Measurements from ENCODE around the gene ATXN1L.

The ATXN1L gene

GRCh38 chr16:71883168-71883848 lies 37.5 kb downstream of the ATXN1L start:
- peaks cover 2% of the 10 kb centered on the region for H3K36me3 ChIP-seq (ENCODE audit: control insufficient read depth, insufficient read depth, low read length)
- H3K9ac ChIP-seq (ENCODE audit: low read length) = peak overlapping the region; percentile 16
- H3K27me3 ChIP-seq (ENCODE audit: control insufficient read depth, insufficient read depth, low read length) = no peaks in the 10 kb centered on the region
- peaks cover 8% of the 10 kb centered on the region for H3K4me1 ChIP-seq (ENCODE audit: control insufficient read depth, insufficient read depth, low read length)
- peak overlapping the region; percentile 95 for H3K4me3 ChIP-seq (ENCODE audit: low read length)
- peak overlapping the region; percentile 89 for H3K27ac ChIP-seq (ENCODE audit: low read depth, low read length)

DNA sequence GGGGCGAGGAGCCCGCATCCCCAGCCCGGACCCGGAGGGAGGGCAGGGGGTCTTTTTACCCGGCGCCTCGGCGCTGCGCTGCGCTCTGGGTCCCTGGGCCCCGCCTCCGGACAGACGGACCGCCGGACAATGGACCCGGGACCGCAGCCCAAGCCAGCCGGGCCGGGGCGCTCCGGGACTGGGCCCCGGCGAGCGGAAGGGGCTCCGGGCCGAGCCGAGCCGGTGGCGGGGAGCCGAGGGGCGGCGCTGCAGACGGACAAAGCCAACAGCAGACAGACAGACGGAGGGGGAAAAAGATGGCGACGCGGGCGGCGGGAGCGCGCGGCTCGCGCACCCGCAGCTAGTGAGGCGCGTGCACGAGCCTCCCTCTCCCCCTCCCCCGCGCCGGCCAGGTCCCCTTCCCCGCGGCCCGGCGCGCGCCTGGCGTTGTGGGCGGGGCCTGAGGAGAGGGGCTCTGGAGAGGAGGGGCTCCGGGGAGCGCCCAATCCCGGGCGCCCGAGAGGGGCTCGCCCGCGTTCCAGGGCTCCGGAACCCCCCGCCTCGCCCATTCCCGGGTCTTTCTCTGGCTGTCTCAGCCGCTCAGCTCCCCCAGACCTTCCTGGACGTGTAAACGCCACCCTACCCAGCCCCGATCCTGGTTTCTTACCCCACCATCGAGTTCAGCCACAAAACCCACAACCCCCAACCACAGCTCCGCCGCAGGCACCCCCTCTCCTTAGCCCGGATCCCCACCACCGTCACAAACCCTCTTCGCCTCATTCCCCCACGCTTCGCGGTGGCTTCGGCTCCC lies 38.3 kb downstream of the ATXN1L start, which contains the start of gene ZNF821:
Gene ZNF821, minus strand, starts transcription at position 334 of the 790 bp plus-strand sequence. CDS start 4,236 bp downstream, outside the sequence.
- Histone ChIP-seq H3K27ac (ENCODE audit: low read depth, low read length) (peak within 1 kb of the TSS; percentile 89), H3K4me1 (ENCODE audit: control insufficient read depth, insufficient read depth, low read length) (peaks cover 8% of the 10 kb centered on the region), H3K27me3 (ENCODE audit: control insufficient read depth, insufficient read depth, low read length) (no peaks in the 10 kb centered on the region), H3K9ac (ENCODE audit: low read length) (peak within 1 kb of the TSS; percentile 81), H3K4me3 (ENCODE audit: low read length) (peak within 1 kb of the TSS; percentile 95), H3K36me3 (ENCODE audit: control insufficient read depth, insufficient read depth, low read length) (peaks cover 2% of the 10 kb centered on the region)

DNA sequence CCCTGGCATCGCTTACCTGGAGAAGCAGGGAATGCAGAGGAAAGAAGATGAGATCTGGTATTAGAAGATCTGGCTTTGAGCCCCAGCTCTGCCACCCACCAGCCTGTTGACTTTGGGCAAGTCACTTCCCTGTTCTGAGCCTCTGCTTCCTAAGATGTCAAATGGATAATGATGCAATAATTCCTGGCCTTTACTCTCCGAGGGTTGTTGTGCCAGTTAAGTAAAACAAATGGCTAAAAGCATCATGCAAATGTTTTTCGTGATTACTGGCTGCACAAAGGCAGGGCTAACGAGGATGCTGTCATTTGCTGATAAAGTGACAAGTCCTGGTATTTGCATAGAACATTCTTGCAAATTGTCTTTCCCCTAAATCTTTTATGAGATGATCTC lies 39.5 kb downstream of the ATXN1L start:
- no peaks in the 10 kb centered on the region for H3K27me3 ChIP-seq (ENCODE audit: control insufficient read depth, insufficient read depth, low read length)
- H3K4me3 ChIP-seq (ENCODE audit: low read length) = peak overlapping the region; percentile 95
- H3K4me1 ChIP-seq (ENCODE audit: control insufficient read depth, insufficient read depth, low read length) = peaks cover 8% of the 10 kb centered on the region
- H3K27ac ChIP-seq (ENCODE audit: low read depth, low read length) = no peak overlapping the region
- no peak overlapping the region for H3K9ac ChIP-seq (ENCODE audit: low read length)
- H3K36me3 ChIP-seq (ENCODE audit: control insufficient read depth, insufficient read depth, low read length) = no peaks in the 10 kb centered on the region

DNA sequence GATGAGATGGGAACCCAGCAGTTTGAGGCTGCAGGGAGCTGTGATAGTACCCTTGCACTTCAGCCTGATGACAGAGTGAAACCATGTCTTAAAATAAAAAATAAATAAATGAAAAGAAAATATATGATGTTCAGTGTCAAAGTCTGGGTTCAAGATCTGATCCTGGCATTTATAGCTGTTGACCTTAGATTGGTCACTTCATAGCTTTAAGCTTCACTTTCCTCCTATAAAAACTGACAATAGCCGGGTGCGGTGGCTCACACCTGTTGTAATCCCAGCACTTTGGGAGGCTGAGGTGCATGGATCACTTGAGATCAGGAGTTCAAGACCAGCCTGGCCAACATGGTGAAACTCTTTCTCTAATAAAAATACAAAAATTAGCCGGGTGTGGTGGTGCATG lies 43.4 kb downstream of the ATXN1L start:
- no peak overlapping the region for H3K27ac ChIP-seq (ENCODE audit: low read depth, low read length)
- H3K36me3 ChIP-seq (ENCODE audit: control insufficient read depth, insufficient read depth, low read length) = no peaks in the 10 kb centered on the region
- no peaks in the 10 kb centered on the region for H3K27me3 ChIP-seq (ENCODE audit: control insufficient read depth, insufficient read depth, low read length)
- H3K9ac ChIP-seq (ENCODE audit: low read length) = no peak overlapping the region
- no peaks in the 10 kb centered on the region for H3K4me1 ChIP-seq (ENCODE audit: control insufficient read depth, insufficient read depth, low read length)
- no peak overlapping the region for H3K4me3 ChIP-seq (ENCODE audit: low read length)

- H3K4me3 ChIP-seq (ENCODE audit: low read length) = peak overlapping the region; percentile 99
- H3K4me1 ChIP-seq (ENCODE audit: control insufficient read depth, insufficient read depth, low read length) = peaks cover 6% of the 10 kb centered on the region
- peak overlapping the region; percentile 97 for H3K9ac ChIP-seq (ENCODE audit: low read length)
- H3K36me3 ChIP-seq (ENCODE audit: control insufficient read depth, insufficient read depth, low read length) = no peaks in the 10 kb centered on the region
- no peaks in the 10 kb centered on the region for H3K27me3 ChIP-seq (ENCODE audit: control insufficient read depth, insufficient read depth, low read length)
- H3K27ac ChIP-seq (ENCODE audit: low read depth, low read length) = peak overlapping the region; percentile 98
Measured at GRCh38 chr16:71893888-71894228, 48.1 kb downstream of the ATXN1L start.

DNA sequence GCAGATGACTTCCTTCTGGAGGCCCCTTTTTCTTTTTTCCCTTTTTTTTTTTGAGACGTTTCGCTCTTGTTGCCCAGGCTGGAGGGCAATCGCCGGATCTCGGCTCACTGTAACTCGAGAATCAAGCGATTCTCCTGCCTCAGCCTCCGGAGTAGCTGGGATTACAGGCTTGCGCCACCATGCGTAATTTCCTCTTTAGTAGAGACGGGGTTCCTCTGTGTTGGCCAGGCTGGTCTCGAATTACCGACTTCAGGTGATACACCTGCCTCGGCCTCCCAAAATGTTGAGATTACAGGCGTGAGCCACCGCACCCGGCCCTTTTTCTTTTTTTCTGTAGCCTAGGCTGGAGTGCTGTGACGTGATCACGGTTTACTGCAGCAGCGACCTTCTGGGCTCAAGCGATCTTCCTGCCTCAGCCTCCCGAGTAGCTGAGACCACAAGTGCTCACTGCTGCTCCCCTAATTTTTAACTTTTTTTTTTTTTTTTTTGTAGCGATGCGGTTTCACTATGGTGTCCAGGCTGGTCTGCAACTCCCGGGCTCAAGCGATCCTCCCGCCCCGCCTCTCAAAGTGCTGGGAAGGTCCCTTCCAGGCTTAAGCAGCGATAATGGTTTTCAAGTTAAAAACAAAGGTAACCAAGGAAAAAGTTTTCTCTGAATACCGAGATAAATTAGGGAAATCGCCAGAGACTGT lies 48.6 kb downstream of the ATXN1L start:
- H3K4me1 ChIP-seq (ENCODE audit: control insufficient read depth, insufficient read depth, low read length) = peaks cover 6% of the 10 kb centered on the region
- H3K9ac ChIP-seq (ENCODE audit: low read length) = peak overlapping the region; percentile 97
- peak overlapping the region; percentile 99 for H3K4me3 ChIP-seq (ENCODE audit: low read length)
- peak overlapping the region; percentile 98 for H3K27ac ChIP-seq (ENCODE audit: low read depth, low read length)
- no peaks in the 10 kb centered on the region for H3K36me3 ChIP-seq (ENCODE audit: control insufficient read depth, insufficient read depth, low read length)
- H3K27me3 ChIP-seq (ENCODE audit: control insufficient read depth, insufficient read depth, low read length) = no peaks in the 10 kb centered on the region

- peak within 1 kb of the TSS; percentile 97 for H3K9ac ChIP-seq (ENCODE audit: low read length)
- no peaks in the 10 kb centered on the region for H3K27me3 ChIP-seq (ENCODE audit: control insufficient read depth, insufficient read depth, low read length)
- no peaks in the 10 kb centered on the region for H3K36me3 ChIP-seq (ENCODE audit: control insufficient read depth, insufficient read depth, low read length)
- peaks cover 6% of the 10 kb centered on the region for H3K4me1 ChIP-seq (ENCODE audit: control insufficient read depth, insufficient read depth, low read length)
- H3K27ac ChIP-seq (ENCODE audit: low read depth, low read length) = peak within 1 kb of the TSS; percentile 98
- peak within 1 kb of the TSS; percentile 99 for H3K4me3 ChIP-seq (ENCODE audit: low read length)
Measured at GRCh38 chr16:71894921-71895678, 49.3 kb downstream of the ATXN1L start, which contains the start of gene IST1. IST1 (plus strand) TSS chr16:71895531; CDS start chr16:71915641, 20,110 bp downstream.

DNA sequence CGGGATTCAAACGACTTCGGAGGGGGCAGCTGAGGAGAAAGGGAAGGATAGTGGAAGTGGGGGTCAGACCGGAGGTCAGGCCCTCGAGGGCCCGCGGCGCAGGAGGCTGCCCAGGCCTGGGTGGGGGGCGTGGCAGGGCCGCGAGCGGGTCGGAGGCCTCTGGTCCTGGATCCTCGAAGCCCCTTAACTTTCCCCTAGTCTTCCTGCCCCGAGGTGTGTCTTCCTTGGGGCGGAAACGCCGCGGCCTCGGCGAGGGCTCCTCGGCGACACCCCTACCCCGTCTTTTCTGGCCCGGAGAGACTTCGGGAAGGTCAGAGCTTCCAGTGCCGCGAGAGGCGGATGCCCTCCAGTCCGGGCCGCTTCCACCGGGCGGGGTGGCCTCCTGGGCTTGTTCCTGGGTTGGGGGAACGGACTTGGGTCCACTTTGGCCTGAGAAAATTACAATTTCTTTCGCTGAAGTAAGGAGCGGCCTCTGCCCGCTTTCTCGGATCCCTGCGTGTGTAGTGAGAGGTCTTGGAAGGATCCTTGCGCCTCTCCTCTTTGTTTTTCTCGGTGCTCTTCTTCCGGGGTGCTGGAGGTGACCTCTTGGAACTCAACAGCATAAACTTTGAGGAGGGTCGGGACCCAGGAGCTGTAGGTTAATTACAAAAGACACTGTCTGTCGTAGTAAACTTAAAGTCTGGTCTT lies 50.0 kb downstream of the ATXN1L start:
- peak overlapping the region; percentile 99 for H3K4me3 ChIP-seq (ENCODE audit: low read length)

DNA sequence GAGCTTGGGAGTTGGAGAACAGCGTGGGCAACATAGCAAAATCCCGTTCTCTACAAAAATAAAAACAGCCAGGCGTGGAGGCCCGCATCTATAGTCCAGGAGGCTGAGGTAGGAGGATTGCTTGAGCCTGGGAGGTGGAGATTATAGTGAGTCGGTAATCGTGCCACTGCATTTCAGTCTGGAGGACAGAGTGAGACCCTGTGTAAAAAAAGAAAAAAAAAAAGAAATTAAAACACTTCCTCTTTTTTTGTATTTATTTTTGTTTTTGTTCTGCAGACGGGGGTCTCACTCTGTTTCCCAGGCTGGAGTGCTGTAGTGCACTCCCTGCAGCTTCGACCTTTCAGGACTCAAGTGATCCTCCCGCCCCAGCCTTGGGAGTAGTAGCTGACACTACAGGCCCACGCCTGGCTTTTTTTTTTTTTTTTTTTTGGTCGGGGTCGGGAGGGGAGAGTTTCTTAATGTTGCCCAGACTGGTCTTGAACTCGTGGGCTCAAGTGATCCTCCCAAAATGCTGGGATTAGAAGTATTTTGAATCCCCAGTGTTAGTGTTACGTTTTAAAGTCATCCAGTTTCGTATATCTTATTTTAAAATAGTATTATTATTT lies 51.1 kb downstream of the ATXN1L start:
- no peaks in the 10 kb centered on the region for H3K27me3 ChIP-seq (ENCODE audit: control insufficient read depth, insufficient read depth, low read length)
- H3K9ac ChIP-seq (ENCODE audit: low read length) = no peak overlapping the region
- H3K4me3 ChIP-seq (ENCODE audit: low read length) = peak overlapping the region; percentile 99
- H3K36me3 ChIP-seq (ENCODE audit: control insufficient read depth, insufficient read depth, low read length) = no peaks in the 10 kb centered on the region
- no peak overlapping the region for H3K27ac ChIP-seq (ENCODE audit: low read depth, low read length)
- peaks cover 10% of the 10 kb centered on the region for H3K4me1 ChIP-seq (ENCODE audit: control insufficient read depth, insufficient read depth, low read length)

More for the DNA sequence above, 50.0 kb downstream of the ATXN1L start:
- Histone ChIP-seq H3K4me1 (ENCODE audit: control insufficient read depth, insufficient read depth, low read length) (peaks cover 6% of the 10 kb centered on the region), H3K27me3 (ENCODE audit: control insufficient read depth, insufficient read depth, low read length) (no peaks in the 10 kb centered on the region), H3K36me3 (ENCODE audit: control insufficient read depth, insufficient read depth, low read length) (no peaks in the 10 kb centered on the region), H3K9ac (ENCODE audit: low read length) (peak overlapping the region; percentile 84), H3K27ac (ENCODE audit: low read depth, low read length) (peak overlapping the region; percentile 98)

- Histone ChIP-seq H3K27ac (ENCODE audit: low read depth, low read length) (no peak overlapping the region), H3K36me3 (ENCODE audit: control insufficient read depth, insufficient read depth, low read length) (no peaks in the 10 kb centered on the region), H3K4me3 (ENCODE audit: low read length) (no peak overlapping the region), H3K9ac (ENCODE audit: low read length) (no peak overlapping the region), H3K27me3 (ENCODE audit: control insufficient read depth, insufficient read depth, low read length) (no peaks in the 10 kb centered on the region), H3K4me1 (ENCODE audit: control insufficient read depth, insufficient read depth, low read length) (peaks cover 11% of the 10 kb centered on the region)
Measured at GRCh38 chr16:71899171-71899570, 53.4 kb downstream of the ATXN1L start.

GRCh38 chr16:71902656-71903365 lies 57.0 kb downstream of the ATXN1L start:
- no peaks in the 10 kb centered on the region for H3K36me3 ChIP-seq (ENCODE audit: control insufficient read depth, insufficient read depth, low read length)
- H3K4me1 ChIP-seq (ENCODE audit: control insufficient read depth, insufficient read depth, low read length) = peaks cover 5% of the 10 kb centered on the region
- H3K4me3 ChIP-seq (ENCODE audit: low read length) = no peak overlapping the region
- no peaks in the 10 kb centered on the region for H3K27me3 ChIP-seq (ENCODE audit: control insufficient read depth, insufficient read depth, low read length)
- H3K27ac ChIP-seq (ENCODE audit: low read depth, low read length) = no peak overlapping the region
- no peak overlapping the region for H3K9ac ChIP-seq (ENCODE audit: low read length)

Measured in rectal smooth muscle tissue (tissue), 1 donor.